ENCODE measurements around the gene ADORA1.

Gene ADORA1

GRCh38 chr1:203130358-203130985 is 2.9 kb downstream of the ADORA1 start:
- TF ChIP-seq CTCF (IDR thresholded peaks at IDR 0.05; ENCODE audit: low read depth, low read length): no peak
- no peak overlapping the region for H3K4me3 ChIP-seq (ENCODE audit: low read depth, low read length)

DNA sequence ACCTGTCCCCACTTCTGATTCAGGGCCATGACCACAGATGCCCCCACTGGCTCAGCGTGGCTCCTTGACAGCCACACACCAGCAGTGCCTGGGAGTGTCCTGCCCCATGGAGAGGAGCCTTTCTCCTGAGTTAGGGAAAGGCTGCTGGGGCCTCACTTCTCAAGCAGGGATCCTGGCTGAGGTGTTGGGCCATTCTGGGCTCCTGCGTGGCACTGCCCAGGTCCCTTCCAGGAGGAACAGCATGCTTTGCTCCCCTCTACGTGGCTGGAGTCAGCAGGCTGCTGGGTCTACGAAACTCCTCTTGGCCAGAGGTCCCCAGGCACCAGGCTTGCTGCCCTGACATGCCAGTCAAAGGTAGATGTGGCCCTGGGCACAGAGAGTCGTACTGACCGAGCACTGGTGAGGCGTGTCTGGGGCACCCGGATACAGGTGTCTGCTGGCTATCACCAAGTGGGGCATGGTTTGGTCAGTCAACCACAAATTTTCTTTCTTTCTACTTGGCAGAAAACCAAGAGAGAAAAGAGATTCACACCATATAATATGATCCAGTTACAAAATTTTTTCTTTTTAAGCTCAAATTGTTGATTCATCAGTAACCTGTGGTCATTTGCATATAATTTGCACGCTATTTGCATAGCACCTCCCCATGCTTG is 4.1 kb downstream of the ADORA1 start:
- no peak overlapping the region for H3K4me3 ChIP-seq (ENCODE audit: low read depth, low read length)
- TF ChIP-seq CTCF (IDR thresholded peaks at IDR 0.05; ENCODE audit: low read depth, low read length): no peak

DNA sequence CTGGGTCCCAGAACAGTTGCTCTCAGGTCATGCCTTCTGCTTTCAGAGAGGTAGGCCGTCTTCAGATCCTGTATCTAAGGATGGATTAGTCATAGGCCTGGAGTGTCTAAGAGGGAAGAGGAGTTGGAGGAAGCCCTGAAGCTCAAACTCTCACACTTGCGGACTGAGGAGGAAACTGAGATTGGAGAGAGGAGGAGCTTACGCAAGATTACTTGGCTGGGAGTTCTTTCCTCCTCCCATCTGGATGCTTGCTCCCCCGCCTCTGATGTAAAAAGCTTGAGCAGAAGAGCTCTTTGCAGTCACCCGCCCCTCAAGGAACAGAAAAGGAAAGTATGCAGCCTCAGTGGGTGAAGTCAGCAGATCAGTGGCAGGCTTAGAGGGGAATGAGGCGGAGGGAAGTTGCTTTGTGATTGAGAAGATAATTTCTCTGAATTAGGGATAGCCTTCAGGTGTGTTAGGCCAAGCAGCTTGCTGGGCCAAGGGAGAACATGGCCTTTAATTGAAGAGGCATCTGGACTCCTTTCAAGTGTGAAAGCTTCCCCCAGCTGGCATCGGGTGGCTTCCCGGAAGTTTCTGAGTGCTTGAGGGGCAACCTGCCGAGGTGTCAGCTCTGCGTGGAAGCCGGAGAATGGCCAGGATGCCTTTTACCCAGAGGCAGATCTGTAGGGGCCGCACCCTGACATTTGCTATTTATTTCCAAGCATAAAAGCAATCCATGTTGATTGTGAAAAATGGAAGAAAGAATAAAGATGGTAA is 6.6 kb downstream of the ADORA1 start:
- no peak overlapping the region for H3K4me3 ChIP-seq (ENCODE audit: low read depth, low read length)
- TF ChIP-seq CTCF (IDR thresholded peaks at IDR 0.05; ENCODE audit: low read depth, low read length): no peak

- TF ChIP-seq CTCF (IDR thresholded peaks at IDR 0.05; ENCODE audit: low read depth, low read length): no peak
Measured at GRCh38 chr1:203135636-203136305, 8.2 kb downstream of the ADORA1 start.

DNA sequence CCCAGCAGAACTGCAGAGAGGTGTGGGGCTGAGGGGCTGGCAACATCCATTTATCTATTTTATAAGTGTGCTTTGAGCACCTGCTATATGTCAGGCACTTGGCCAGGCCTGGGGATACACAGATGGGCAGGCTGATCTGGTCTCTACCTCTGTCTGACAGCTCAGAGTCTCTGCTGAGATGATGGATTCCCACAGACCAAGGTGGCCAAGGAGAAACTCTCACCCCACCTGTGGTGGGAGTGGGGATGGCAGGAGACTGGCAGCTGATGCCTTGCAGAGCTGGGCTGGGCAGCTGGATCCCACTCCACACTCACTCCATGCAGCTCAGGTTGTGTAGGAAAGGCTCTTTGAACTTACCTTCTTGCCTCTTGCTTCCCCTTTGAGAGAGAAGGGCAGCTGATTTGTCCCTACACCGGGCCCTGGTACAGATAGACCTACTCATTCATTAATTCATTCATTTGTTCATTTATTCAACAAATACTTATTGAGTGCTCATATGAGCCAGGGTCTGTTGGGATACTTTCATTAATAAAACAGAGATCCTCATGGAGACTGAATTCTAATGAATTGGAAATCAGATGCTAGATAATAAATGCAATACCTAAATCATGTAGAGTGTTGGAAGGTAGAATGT is 9.0 kb downstream of the ADORA1 start:
- H3K4me3 ChIP-seq (ENCODE audit: low read depth, low read length): no peak overlapping the region
- no peak for TF ChIP-seq CTCF (IDR thresholded peaks at IDR 0.05; ENCODE audit: low read depth, low read length)

More at GRCh38 chr1:203135636-203136305, 8.2 kb downstream of the ADORA1 start:
- no peak overlapping the region for H3K4me3 ChIP-seq (ENCODE audit: low read depth, low read length)

DNA sequence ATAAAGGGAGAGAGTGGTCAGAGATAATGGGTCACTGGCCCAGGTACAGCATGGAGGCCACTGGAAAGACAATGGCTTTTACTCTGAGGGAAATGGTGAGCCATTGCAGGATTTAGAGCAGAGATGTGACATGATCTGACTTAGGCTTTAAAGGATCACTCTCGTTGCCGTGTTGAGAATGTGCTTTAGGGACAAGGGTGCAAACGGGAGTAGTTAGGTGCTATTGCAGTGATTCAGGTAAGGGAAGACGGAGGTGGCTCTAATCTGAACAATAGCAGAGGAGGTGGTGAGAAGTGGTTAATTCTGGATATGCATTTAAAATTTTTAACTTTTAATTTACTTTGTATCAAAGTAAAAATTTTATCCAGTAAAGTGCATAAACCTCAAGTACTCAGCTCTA is 9.8 kb downstream of the ADORA1 start:
- TF ChIP-seq CTCF (IDR thresholded peaks at IDR 0.05; ENCODE audit: low read depth, low read length): no peak
- no peak overlapping the region for H3K4me3 ChIP-seq (ENCODE audit: low read depth, low read length)
